H9 (cell line): ENCODE data around the gene AKR1E2. TPM values are rescaled to one million over a fixed set of nuclear protein-coding genes. Genes with fewer than 3 reads are reported as not detected.

Source experiments
- DNase-seq: peaks from one replicate; pipeline ENCODE4 v3.0.0-alpha.2; 2017
- H2AFZ ChIP-seq: one replicate; pipeline ENCODE4 v1.6.1; 2013; ENCODE audit warnings: mild to moderate bottlenecking, low read length, control low read depth, moderate library complexity
- H2AK5ac ChIP-seq: 2 replicates; pipeline ENCODE4 v1.6.1; 2013; ENCODE audit warnings: low read length, control low read depth, mixed read lengths; ENCODE audit not compliant: insufficient read length
- H2BK120ac ChIP-seq: one replicate; pipeline ENCODE4 v1.6.1; 2013; ENCODE audit warnings: low read depth, mild to moderate bottlenecking, low read length, control low read depth, inconsistent platforms; ENCODE audit not compliant: poor library complexity, severe bottlenecking
- H2BK12ac ChIP-seq: 2 replicates; pipeline ENCODE4 v1.6.1; 2013; ENCODE audit warnings: low read length, control low read depth, mixed read lengths, low read depth; ENCODE audit not compliant: insufficient read length
- H2BK15ac ChIP-seq: 2 replicates; pipeline ENCODE4 v1.6.1; 2013; ENCODE audit warnings: low read depth, low read length, control low read depth
- H2BK20ac ChIP-seq: one replicate; pipeline ENCODE4 v1.6.1; 2013; ENCODE audit warnings: low read depth, mild to moderate bottlenecking, low read length, control low read depth, inconsistent platforms; ENCODE audit not compliant: poor library complexity, severe bottlenecking
- H2BK5ac ChIP-seq: 2 replicates; pipeline ENCODE4 v1.6.1; 2013; ENCODE audit warnings: low read length, control low read depth, mixed read lengths; ENCODE audit not compliant: insufficient read length
- H3K14ac ChIP-seq: 2 replicates; pipeline ENCODE4 v1.6.1; 2013; ENCODE audit warnings: low read length, control low read depth; ENCODE audit not compliant: insufficient read depth
- H3K18ac ChIP-seq: 2 replicates; pipeline ENCODE4 v1.6.1; 2013; ENCODE audit warnings: low read depth, mild to moderate bottlenecking, mixed read lengths, low read length, control low read depth; ENCODE audit not compliant: insufficient read length
- H3K23ac ChIP-seq: 2 replicates; pipeline ENCODE4 v1.6.1; 2013; ENCODE audit warnings: low read length, control low read depth, mixed read lengths, low read depth; ENCODE audit not compliant: insufficient read length
- H3K23me2 ChIP-seq: 2 replicates; pipeline ENCODE4 v1.6.1; 2013; ENCODE audit warnings: low read depth, mild to moderate bottlenecking, mixed read lengths, low read length, control low read depth; ENCODE audit not compliant: insufficient read length, poor library complexity, severe bottlenecking
- H3K27ac ChIP-seq: 2 replicates; pipeline ENCODE4 v1.5.1; 2013; ENCODE audit warnings: low read length, control low read depth, mixed read lengths, low read depth; ENCODE audit not compliant: insufficient read length
- H3K27me3 ChIP-seq: 2 replicates; pipeline ENCODE4 v1.6.1; 2013; ENCODE audit warnings: low read length, control low read depth, inconsistent platforms; ENCODE audit not compliant: insufficient read depth
- H3K4ac ChIP-seq: 2 replicates; pipeline ENCODE4 v1.6.1; 2013; ENCODE audit warnings: low read depth, mild to moderate bottlenecking, control low read depth, inconsistent platforms, low read length, moderate library complexity
- H3K4me1 ChIP-seq: 2 replicates; pipeline ENCODE4 v1.6.1; 2013; ENCODE audit warnings: low read length, control low read depth, inconsistent platforms; ENCODE audit not compliant: insufficient read depth
- H3K4me2 ChIP-seq: 2 replicates; pipeline ENCODE4 v1.6.1; 2013; ENCODE audit warnings: low read length, control low read depth, mixed read lengths; ENCODE audit not compliant: insufficient read length, insufficient read depth
- H3K56ac ChIP-seq: 2 replicates; pipeline ENCODE4 v1.6.1; 2013; ENCODE audit warnings: low read depth, mild to moderate bottlenecking, mixed read lengths, low read length, control low read depth; ENCODE audit not compliant: insufficient read length
- H3K79me1 ChIP-seq: 2 replicates; pipeline ENCODE4 v1.6.1; 2013; ENCODE audit warnings: low read depth, mild to moderate bottlenecking, moderate library complexity, low read length, control low read depth, inconsistent platforms; ENCODE audit not compliant: insufficient read depth, poor library complexity, severe bottlenecking
- H3K79me2 ChIP-seq: 2 replicates; pipeline ENCODE4 v1.6.1; 2013; ENCODE audit warnings: low read length, control low read depth, inconsistent platforms; ENCODE audit not compliant: insufficient read depth
- H3K9ac ChIP-seq: 2 replicates; pipeline ENCODE4 v1.6.1; 2013; ENCODE audit warnings: low read length, control low read depth, mixed read lengths; ENCODE audit not compliant: insufficient read length; ENCODE audit errors: extremely low read depth
- H3K9me3 ChIP-seq: one replicate; pipeline ENCODE4 v1.6.1; 2013; ENCODE audit warnings: low read depth, low read length, inconsistent platforms; ENCODE audit not compliant: control insufficient read depth
- H3T11ph ChIP-seq: one replicate; pipeline ENCODE4 v1.6.1; 2013; ENCODE audit warnings: mild to moderate bottlenecking, low read length, control low read depth, inconsistent platforms
- H4K20me1 ChIP-seq: one replicate; pipeline ENCODE4 v1.6.1; 2013; ENCODE audit not compliant: control insufficient read depth, insufficient read length, insufficient read depth
- H4K5ac ChIP-seq: 2 replicates; pipeline ENCODE4 v1.6.1; 2013; ENCODE audit warnings: low read depth, mild to moderate bottlenecking, mixed read lengths, low read length, control low read depth; ENCODE audit not compliant: insufficient read length
- H4K8ac ChIP-seq: replicated peaks from 2 replicates; pipeline ENCODE4 v1.6.1; 2013; ENCODE audit warnings: low read length, control low read depth, mixed read lengths, low read depth; ENCODE audit not compliant: insufficient read length
- H4K91ac ChIP-seq: 2 replicates; pipeline ENCODE4 v1.6.1; 2013; ENCODE audit warnings: low read depth, mild to moderate bottlenecking, moderate library complexity, mixed read lengths, low read length, control low read depth; ENCODE audit not compliant: insufficient read length
- H3K27ac Mint-ChIP-seq, 3 experiments: 2 replicates in 2 of 3; 3 replicates in 1 of 3; pipeline ENCODE4 v1.8.0; 2020 to 2021; ENCODE audit warnings: mixed read lengths in 3 of 3, mild to moderate bottlenecking in 1 of 3, moderate library complexity in 1 of 3
- H3K27me3 Mint-ChIP-seq: 2 replicates; pipeline ENCODE4 v1.8.0; 2021; ENCODE audit warnings: low read depth, mild to moderate bottlenecking, moderate library complexity, mixed read lengths
- H3K36me3 Mint-ChIP-seq, 3 experiments: 2 replicates in 2 of 3; 3 replicates in 1 of 3; pipeline ENCODE4 v1.8.0; 2020 to 2021; ENCODE audit warnings: low read depth in 3 of 3, mixed read lengths in 3 of 3; ENCODE audit not compliant: insufficient read depth in 1 of 3
- H3K4me1 Mint-ChIP-seq, 2 experiments: 2 replicates each; pipeline ENCODE4 v1.8.0; 2020; ENCODE audit warnings: mixed read lengths in 2 of 2
- H3K4me3 Mint-ChIP-seq, 2 experiments: 2 replicates in 1 of 2; 3 replicates in 1 of 2; pipeline ENCODE4 v1.8.0; 2020 to 2021; ENCODE audit warnings: mild to moderate bottlenecking in 2 of 2, mixed read lengths in 2 of 2, moderate library complexity in 1 of 2
- H3K9me3 Mint-ChIP-seq, 2 experiments: 2 replicates in 1 of 2; 3 replicates in 1 of 2; pipeline ENCODE4 v1.8.0; 2020; ENCODE audit warnings: mild to moderate bottlenecking in 2 of 2, mixed read lengths in 2 of 2, moderate library complexity in 1 of 2
- WGBS: extraction: QIAGEN DNeasy Blood & Tissue Kit; methylation state at CpG from one replicate; pipeline ENCODE4 v1.1.7; 2013; ENCODE audit warnings: missing lambda C conversion rate, low lambda C conversion rate, mixed read lengths; ENCODE audit not compliant: insufficient read length; ENCODE audit errors: extremely low coverage; 5-methylcytosine and 5-hydroxymethylcytosine counted together
- total RNA-seq: library from RNA; stranded (reverse); gene quantifications from 2 replicates; pipeline ENCODE4 v1.2.1, GENCODE V29; 2021
- TF ChIP-seq, protein P1 (sequence below): fragments of 200-600 bp; sonication (generic); conservative IDR thresholded peaks from 3 replicates; pipeline ENCODE4 v1.8.0; 2021; ENCODE audit warnings: antibody characterized with exemption, mild to moderate bottlenecking

Gene AKR1E2
- total RNA-seq, 1 experiment from 2014 or later = 2.2 TPM

DNA sequence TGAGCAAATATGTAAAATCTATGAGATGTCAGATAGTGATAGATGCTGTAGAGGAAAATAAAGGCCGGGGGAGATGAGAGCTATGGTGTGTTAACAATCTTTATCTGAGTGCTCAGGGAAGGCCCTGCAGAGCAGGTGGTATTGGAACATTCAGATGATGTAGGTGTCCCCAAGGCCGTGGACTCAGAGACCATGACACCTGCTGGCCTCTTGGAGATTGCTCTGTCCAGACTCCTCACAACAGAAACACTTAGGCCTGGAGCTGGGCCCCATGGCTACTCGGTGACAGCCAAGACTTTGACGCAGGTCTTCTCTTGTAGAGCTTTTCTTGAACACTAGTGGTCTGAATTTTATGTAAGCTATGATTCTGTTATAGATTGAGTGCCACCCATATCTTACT lies 13.3 kb downstream of the AKR1E2 start:
- Histone ChIP-seq H3K9me3 (no peaks in the 10 kb centered on the region), H2BK5ac (no peak overlapping the region), H2BK120ac (no peak overlapping the region), H3K27ac (no peak overlapping the region), H4K20me1 (no peaks in the 10 kb centered on the region), H2BK12ac (no peak overlapping the region), H4K8ac (no peak overlapping the region), H2BK15ac (no peak overlapping the region), H2BK20ac (no peak overlapping the region), H3K79me1 (no peaks in the 10 kb centered on the region), H3K79me2 (no peaks in the 10 kb centered on the region), H4K5ac (no peak overlapping the region), H3K4ac (no peak overlapping the region), H3K18ac (no peak overlapping the region), H3K56ac (no peak overlapping the region), H3K27me3 (no peaks in the 10 kb centered on the region), H3K23me2 (no peaks in the 10 kb centered on the region), H3T11ph (no peak overlapping the region), H3K23ac (no peak overlapping the region), H3K4me2 (no peak overlapping the region), H3K9ac (no peak overlapping the region), H4K91ac (no peak overlapping the region), H3K14ac (no peak overlapping the region), H3K4me1 (no peaks in the 10 kb centered on the region), H2AK5ac (no peak overlapping the region), H2AFZ (no peak overlapping the region)
- H3K4me3 Mint-ChIP-seq = no peak overlapping the region
- DNase-seq = no peak
- peaks cover 10 to 17% (median 16%) of the 10 kb centered on the region in 3 experiments for H3K36me3 Mint-ChIP-seq
- no peaks in the 10 kb centered on the region for H3K4me1 Mint-ChIP-seq
- no peak overlapping the region for H3K27ac Mint-ChIP-seq
- peaks cover 1% of the 10 kb centered on the region for H3K27me3 Mint-ChIP-seq
- WGBS = no CpG with 5 or more reads among the region's 4 CpGs
- TF ChIP-seq, protein P1, sequence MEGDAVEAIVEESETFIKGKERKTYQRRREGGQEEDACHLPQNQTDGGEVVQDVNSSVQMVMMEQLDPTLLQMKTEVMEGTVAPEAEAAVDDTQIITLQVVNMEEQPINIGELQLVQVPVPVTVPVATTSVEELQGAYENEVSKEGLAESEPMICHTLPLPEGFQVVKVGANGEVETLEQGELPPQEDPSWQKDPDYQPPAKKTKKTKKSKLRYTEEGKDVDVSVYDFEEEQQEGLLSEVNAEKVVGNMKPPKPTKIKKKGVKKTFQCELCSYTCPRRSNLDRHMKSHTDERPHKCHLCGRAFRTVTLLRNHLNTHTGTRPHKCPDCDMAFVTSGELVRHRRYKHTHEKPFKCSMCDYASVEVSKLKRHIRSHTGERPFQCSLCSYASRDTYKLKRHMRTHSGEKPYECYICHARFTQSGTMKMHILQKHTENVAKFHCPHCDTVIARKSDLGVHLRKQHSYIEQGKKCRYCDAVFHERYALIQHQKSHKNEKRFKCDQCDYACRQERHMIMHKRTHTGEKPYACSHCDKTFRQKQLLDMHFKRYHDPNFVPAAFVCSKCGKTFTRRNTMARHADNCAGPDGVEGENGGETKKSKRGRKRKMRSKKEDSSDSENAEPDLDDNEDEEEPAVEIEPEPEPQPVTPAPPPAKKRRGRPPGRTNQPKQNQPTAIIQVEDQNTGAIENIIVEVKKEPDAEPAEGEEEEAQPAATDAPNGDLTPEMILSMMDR = no peak
- H3K9me3 Mint-ChIP-seq = peaks cover 9 to 50% of the 10 kb centered on the region in 2 experiments; a peak in 4 of 5 replicates
